HEK293 (cell line): ENCODE measurements around the gene CACNA1D.

Source experiments
- CTCF ChIA-PET: fragments of 350-600 bp; formaldehyde crosslinking; extraction: SDS; loops from one replicate; lab custom pipeline; 2021; ENCODE audit warnings: antibody characterized with exemption; lab: Yijun Ruan, JAX
- POLR2A ChIA-PET: fragments of 300-600 bp; formaldehyde crosslinking; extraction: SDS; loops from one replicate; lab custom pipeline; 2020; ENCODE audit warnings: antibody characterized with exemption, inconsistent platforms; lab: Yijun Ruan, JAX
- H3K27ac ChIP-seq: fragments of 200-500 bp; sonication (Bioruptor generic); 2 replicates; pipeline ENCODE4 v1.5.1; 2014; ENCODE audit warnings: low read depth, low read length, control low read depth, inconsistent platforms; ENCODE audit errors: extremely low read depth
- H3K36me3 ChIP-seq, 2 experiments: fragments of 200-500 bp in 1 of 2; sonication (Bioruptor generic) in 1 of 2; 1 replicate in 1 of 2; 2 replicates in 1 of 2; pipeline ENCODE4 v1.5.1; 2014 to 2017; ENCODE audit warnings: inconsistent platforms in 2 of 2, low read length in 2 of 2; ENCODE audit not compliant: control insufficient read depth in 2 of 2, insufficient read depth in 1 of 2
- H3K4me1 ChIP-seq: fragments of 200-500 bp; sonication (Bioruptor generic); 2 replicates; pipeline ENCODE4 v1.5.1; 2014; ENCODE audit warnings: mild to moderate bottlenecking, low read length, inconsistent platforms; ENCODE audit not compliant: control insufficient read depth, insufficient read depth
- H3K4me3 ChIP-seq: 2 replicates; pipeline ENCODE4 v1.5.1; 2011; ENCODE audit warnings: low read depth, mild to moderate bottlenecking, control low read depth, low read length, moderate library complexity
- H3K9me3 ChIP-seq: fragments of 200-500 bp; sonication (Bioruptor generic); 2 replicates; pipeline ENCODE4 v1.5.1; 2014; ENCODE audit warnings: low read depth, low read length, inconsistent platforms; ENCODE audit not compliant: control insufficient read depth, insufficient read depth
- ELK4 ChIP-seq: IDR thresholded peaks from 2 replicates; pipeline ENCODE4 v1.6.1; 2011; ENCODE audit warnings: mild to moderate bottlenecking, low read depth, low read length, borderline replicate concordance
- FEZF1 ChIP-seq: fragments of 450-650 bp; formaldehyde crosslinking; IDR thresholded peaks from 2 replicates; pipeline ENCODE4 v1.5.1; 2016; ENCODE audit warnings: missing biosample characterization, missing genetic modification characterization
- GLI2 ChIP-seq: fragments of 450-650 bp; formaldehyde crosslinking; IDR thresholded peaks from 2 replicates; pipeline ENCODE4; 2017; ENCODE audit warnings: missing biosample characterization, missing genetic modification characterization, low read depth, borderline replicate concordance
- OSR2 ChIP-seq: fragments of 450-650 bp; formaldehyde crosslinking; IDR thresholded peaks from 2 replicates; pipeline ENCODE4 v1.5.1; 2016; ENCODE audit warnings: missing biosample characterization, missing genetic modification characterization
- TCF7L2 ChIP-seq: IDR thresholded peaks from 2 replicates; pipeline ENCODE4 v1.6.1; 2011; ENCODE audit warnings: low read depth, mild to moderate bottlenecking, inconsistent platforms, low read length, moderate library complexity, borderline replicate concordance
- YY2 ChIP-seq: fragments of 450-650 bp; formaldehyde crosslinking; IDR thresholded peaks from 2 replicates; pipeline ENCODE4 v1.5.1; 2016; ENCODE audit warnings: missing biosample characterization, missing genetic modification characterization
- ZBTB11 ChIP-seq: fragments of 450-650 bp; formaldehyde crosslinking; conservative IDR thresholded peaks from 2 replicates; pipeline ENCODE4 v1.5.1; 2016; ENCODE audit warnings: low read depth, missing biosample characterization, missing genetic modification characterization
- ZBTB21 ChIP-seq: fragments of 450-650 bp; formaldehyde crosslinking; IDR thresholded peaks from 2 replicates; pipeline ENCODE4 v1.5.1; 2017; ENCODE audit warnings: missing biosample characterization, missing genetic modification characterization
- ZBTB44 ChIP-seq: fragments of 450-650 bp; IDR thresholded peaks from 2 replicates; pipeline ENCODE4 v1.5.1; 2018; ENCODE audit warnings: missing biosample characterization, mild to moderate bottlenecking, missing genetic modification characterization
- ZBTB7A ChIP-seq: fragments of 450-650 bp; formaldehyde crosslinking; IDR thresholded peaks from 2 replicates; pipeline ENCODE4 v1.5.1; 2016; ENCODE audit warnings: low read depth, missing biosample characterization, missing genetic modification characterization
- ZBTB8A ChIP-seq: fragments of 450-650 bp; formaldehyde crosslinking; IDR thresholded peaks from 2 replicates; pipeline ENCODE4 v1.5.1; 2016; ENCODE audit warnings: missing biosample characterization, missing genetic modification characterization
- ZNF16 ChIP-seq: fragments of 450-650 bp; formaldehyde crosslinking; IDR thresholded peaks from 2 replicates; pipeline ENCODE4 v1.5.1; 2016; ENCODE audit warnings: low read depth, missing biosample characterization, missing genetic modification characterization
- ZNF18 ChIP-seq: fragments of 450-650 bp; formaldehyde crosslinking; IDR thresholded peaks from 2 replicates; pipeline ENCODE4 v1.5.1; 2016; ENCODE audit warnings: missing biosample characterization, missing genetic modification characterization
- ZNF248 ChIP-seq: fragments of 450-650 bp; formaldehyde crosslinking; IDR thresholded peaks from 2 replicates; pipeline ENCODE4 v1.5.1; 2017; ENCODE audit warnings: missing biosample characterization, missing genetic modification characterization
- ZNF324 ChIP-seq: fragments of 450-650 bp; formaldehyde crosslinking; IDR thresholded peaks from 2 replicates; pipeline ENCODE4 v1.5.1; 2016; ENCODE audit warnings: missing biosample characterization, missing genetic modification characterization
- ZNF354C ChIP-seq: fragments of 450-650 bp; formaldehyde crosslinking; IDR thresholded peaks from 2 replicates; pipeline ENCODE4 v1.5.1; 2016; ENCODE audit warnings: missing biosample characterization, missing genetic modification characterization, low read depth, borderline replicate concordance
- ZNF391 ChIP-seq: fragments of 450-650 bp; formaldehyde crosslinking; IDR thresholded peaks from 2 replicates; pipeline ENCODE4 v1.5.1; 2016; ENCODE audit warnings: low read depth, missing biosample characterization, missing genetic modification characterization, borderline replicate concordance
- ZNF416 ChIP-seq: fragments of 450-650 bp; formaldehyde crosslinking; IDR thresholded peaks from 2 replicates; pipeline ENCODE4 v1.5.1; 2016; ENCODE audit warnings: missing biosample characterization, missing genetic modification characterization
- ZNF473 ChIP-seq: fragments of 450-650 bp; formaldehyde crosslinking; IDR thresholded peaks from 2 replicates; pipeline ENCODE4 v1.5.1; 2017; ENCODE audit warnings: missing biosample characterization, missing genetic modification characterization
- ZNF610 ChIP-seq: fragments of 450-650 bp; formaldehyde crosslinking; IDR thresholded peaks from 2 replicates; pipeline ENCODE4 v1.5.1; 2016; ENCODE audit warnings: missing biosample characterization, missing genetic modification characterization, borderline replicate concordance
- ZNF660 ChIP-seq: fragments of 450-650 bp; IDR thresholded peaks from 2 replicates; pipeline ENCODE4 v1.5.1; 2018; ENCODE audit warnings: missing biosample characterization, mild to moderate bottlenecking, missing genetic modification characterization
- ZNF76 ChIP-seq: fragments of 450-650 bp; formaldehyde crosslinking; IDR thresholded peaks from 2 replicates; pipeline ENCODE4; 2016; ENCODE audit warnings: low read depth, missing biosample characterization, missing genetic modification characterization, borderline replicate concordance
- ZNF776 ChIP-seq: fragments of 450-650 bp; formaldehyde crosslinking; IDR thresholded peaks from 2 replicates; pipeline ENCODE4 v1.5.0; 2017; ENCODE audit warnings: missing biosample characterization, missing genetic modification characterization, borderline replicate concordance
- ZSCAN23 ChIP-seq: fragments of 450-650 bp; formaldehyde crosslinking; IDR thresholded peaks from 2 replicates; pipeline ENCODE4 v1.5.1; 2016; ENCODE audit warnings: missing biosample characterization, missing genetic modification characterization
- TF ChIP-seq, protein P1 (sequence below): fragments of 450-650 bp; formaldehyde crosslinking; IDR thresholded peaks from 2 replicates; pipeline ENCODE4 v1.5.1; 2017; ENCODE audit warnings: missing biosample characterization, missing genetic modification characterization
- TF ChIP-seq, protein P2 (sequence below): fragments of 450-650 bp; formaldehyde crosslinking; IDR thresholded peaks from 2 replicates; pipeline ENCODE4 v1.5.1; 2016; ENCODE audit warnings: missing biosample characterization, missing genetic modification characterization, low read depth
- TF ChIP-seq, protein P3 (sequence below): sonication (generic); formaldehyde crosslinking; IDR thresholded peaks from 2 replicates; pipeline ENCODE4 v1.8.1; 2022; ENCODE audit warnings: mild to moderate bottlenecking, moderate library complexity, missing genetic modification reagents

The CACNA1D gene

DNA sequence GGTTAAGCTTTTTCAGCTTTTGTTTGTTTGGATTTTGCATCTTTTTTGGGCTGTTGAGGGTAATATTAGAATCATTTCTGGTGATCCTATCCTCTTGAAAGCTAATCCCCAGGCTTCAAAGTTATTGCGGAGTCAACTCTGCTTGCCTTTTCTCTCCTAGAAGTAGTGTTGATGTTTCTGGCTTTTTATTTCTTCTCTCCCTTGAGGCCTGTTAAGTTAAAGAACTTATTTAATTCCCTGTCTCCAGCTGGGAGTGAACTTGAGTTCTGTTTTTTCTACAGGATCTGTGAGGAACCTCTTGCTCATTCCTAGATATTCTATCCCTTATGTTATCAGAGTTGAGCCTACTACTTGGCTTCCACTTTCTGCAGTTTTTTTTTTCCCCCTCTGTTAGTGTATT, 34.1 kb upstream of the CACNA1D start:
- POLR2A ChIA-PET, result no interaction called here
- Histone ChIP-seq H3K36me3 (no peaks in the 10 kb centered on the region), H3K9me3 (no peaks in the 10 kb centered on the region), H3K27ac (no peak overlapping the region), H3K4me1 (no peaks in the 10 kb centered on the region), H3K4me3 (no peak overlapping the region)
- TF ChIP-seq GLI2 (tag by site-specific recombination) (no peak), ZNF660 (tag by site-specific recombination) (no peak), ZNF416 (tag by site-specific recombination) (no peak), ZNF248 (tag by site-specific recombination) (no peak), ZNF391 (tag by site-specific recombination) (no peak), ZSCAN23 (no peak), OSR2 (tag by site-specific recombination) (0 out of 2 replicates have a peak, but pooled peaks have one; percentile 22), ZNF354C (tag by site-specific recombination) (no peak), ZNF16 (tag by site-specific recombination) (no peak), ZNF610 (tag by site-specific recombination) (no peak), ZNF324 (tag by site-specific recombination) (no peak), ZNF776 (tag by site-specific recombination) (no peak), ELK4 (no peak), ZBTB21 (no peak), YY2 (no peak), ZBTB44 (tag by site-specific recombination) (0 out of 2 replicates have a peak, but pooled peaks have one; percentile 2), ZNF473 (tag by site-specific recombination) (no peak), ZBTB8A (tag by site-specific recombination) (no peak), ZBTB7A (no peak), ZNF18 (tag by site-specific recombination) (no peak), ZBTB11 (tag by site-specific recombination) (no peak), ZNF76 (tag by site-specific recombination) (no peak), TCF7L2 (no peak), FEZF1 (peak; percentile 76)
- TF ChIP-seq, protein P1, sequence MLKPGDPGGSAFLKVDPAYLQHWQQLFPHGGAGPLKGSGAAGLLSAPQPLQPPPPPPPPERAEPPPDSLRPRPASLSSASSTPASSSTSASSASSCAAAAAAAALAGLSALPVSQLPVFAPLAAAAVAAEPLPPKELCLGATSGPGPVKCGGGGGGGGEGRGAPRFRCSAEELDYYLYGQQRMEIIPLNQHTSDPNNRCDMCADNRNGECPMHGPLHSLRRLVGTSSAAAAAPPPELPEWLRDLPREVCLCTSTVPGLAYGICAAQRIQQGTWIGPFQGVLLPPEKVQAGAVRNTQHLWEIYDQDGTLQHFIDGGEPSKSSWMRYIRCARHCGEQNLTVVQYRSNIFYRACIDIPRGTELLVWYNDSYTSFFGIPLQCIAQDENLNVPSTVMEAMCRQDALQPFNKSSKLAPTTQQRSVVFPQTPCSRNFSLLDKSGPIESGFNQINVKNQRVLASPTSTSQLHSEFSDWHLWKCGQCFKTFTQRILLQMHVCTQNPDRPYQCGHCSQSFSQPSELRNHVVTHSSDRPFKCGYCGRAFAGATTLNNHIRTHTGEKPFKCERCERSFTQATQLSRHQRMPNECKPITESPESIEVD (tag by site-specific recombination), result peak; percentile 69
- TF ChIP-seq, protein P2, sequence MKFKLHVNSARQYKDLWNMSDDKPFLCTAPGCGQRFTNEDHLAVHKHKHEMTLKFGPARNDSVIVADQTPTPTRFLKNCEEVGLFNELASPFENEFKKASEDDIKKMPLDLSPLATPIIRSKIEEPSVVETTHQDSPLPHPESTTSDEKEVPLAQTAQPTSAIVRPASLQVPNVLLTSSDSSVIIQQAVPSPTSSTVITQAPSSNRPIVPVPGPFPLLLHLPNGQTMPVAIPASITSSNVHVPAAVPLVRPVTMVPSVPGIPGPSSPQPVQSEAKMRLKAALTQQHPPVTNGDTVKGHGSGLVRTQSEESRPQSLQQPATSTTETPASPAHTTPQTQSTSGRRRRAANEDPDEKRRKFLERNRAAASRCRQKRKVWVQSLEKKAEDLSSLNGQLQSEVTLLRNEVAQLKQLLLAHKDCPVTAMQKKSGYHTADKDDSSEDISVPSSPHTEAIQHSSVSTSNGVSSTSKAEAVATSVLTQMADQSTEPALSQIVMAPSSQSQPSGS (tag by site-specific recombination), result no peak
- TF ChIP-seq, protein P3, sequence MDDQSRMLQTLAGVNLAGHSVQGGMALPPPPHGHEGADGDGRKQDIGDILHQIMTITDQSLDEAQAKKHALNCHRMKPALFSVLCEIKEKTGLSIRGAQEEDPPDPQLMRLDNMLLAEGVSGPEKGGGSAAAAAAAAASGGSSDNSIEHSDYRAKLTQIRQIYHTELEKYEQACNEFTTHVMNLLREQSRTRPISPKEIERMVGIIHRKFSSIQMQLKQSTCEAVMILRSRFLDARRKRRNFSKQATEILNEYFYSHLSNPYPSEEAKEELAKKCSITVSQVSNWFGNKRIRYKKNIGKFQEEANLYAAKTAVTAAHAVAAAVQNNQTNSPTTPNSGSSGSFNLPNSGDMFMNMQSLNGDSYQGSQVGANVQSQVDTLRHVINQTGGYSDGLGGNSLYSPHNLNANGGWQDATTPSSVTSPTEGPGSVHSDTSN (CRISPR knock-in tag), result no peak
- CTCF ChIA-PET, result no interaction called here
